DND-41 (cell line): ENCODE results near the gene CPNE5.
"Not testable (repeated sequence)": the region's sequence is repeated elsewhere in the genome, so short reads cannot be mapped to it uniquely, and the experiment has no call there.

Experiments
- ATAC-seq: fragments of 200-7000 bp; cut with Tn5 transposase; 3 replicates; pipeline ENCODE4 v1.9.1; 2021; ENCODE audit warnings: low read depth; ENCODE audit not compliant: insufficient read depth
- DNase-seq: peaks from one replicate; pipeline ENCODE4 v3.0.0-alpha.2; 2020
- H2AFZ ChIP-seq: 2 replicates; pipeline ENCODE4 v1.6.0; 2012; ENCODE audit warnings: low read depth, low read length
- H3K27ac ChIP-seq: 2 replicates; pipeline ENCODE4 v1.5.1; 2012; ENCODE audit warnings: low read length, inconsistent platforms
- H3K27me3 ChIP-seq: fragments of 200-600 bp; sonication (generic); 2 replicates; pipeline ENCODE4 v1.6.0; 2012; ENCODE audit warnings: low read length, mild to moderate bottlenecking, inconsistent platforms; ENCODE audit not compliant: insufficient read depth, poor library complexity
- H3K36me3 ChIP-seq: 2 replicates; pipeline ENCODE4 v1.5.1; 2012; ENCODE audit warnings: low read length, inconsistent platforms; ENCODE audit not compliant: insufficient read depth
- H3K4me1 ChIP-seq: 2 replicates; pipeline ENCODE4 v1.5.1; 2012; ENCODE audit warnings: mild to moderate bottlenecking, low read length; ENCODE audit not compliant: insufficient read depth
- H3K4me2 ChIP-seq: 2 replicates; pipeline ENCODE4 v1.6.0; 2012; ENCODE audit warnings: mild to moderate bottlenecking, moderate library complexity, low read length, inconsistent platforms; ENCODE audit not compliant: insufficient read depth
- H3K4me3 ChIP-seq, 2 experiments: fragments of 200-600 bp in 1 of 2; shearing (Covaris generic) in 1 of 2; 2 replicates each; pipeline ENCODE4 v1.5.1; 2012 to 2016; ENCODE audit warnings: inconsistent platforms in 2 of 2, low read length in 2 of 2, mild to moderate bottlenecking in 2 of 2, low read depth in 1 of 2, moderate library complexity in 1 of 2
- H3K79me2 ChIP-seq: 2 replicates; pipeline ENCODE4 v1.6.0; 2012; ENCODE audit warnings: low read length, inconsistent platforms; ENCODE audit not compliant: insufficient read depth
- H3K9ac ChIP-seq: 2 replicates; pipeline ENCODE4 v1.6.0; 2012; ENCODE audit warnings: low read depth, mild to moderate bottlenecking, inconsistent platforms, low read length, moderate library complexity
- H3K9me3 ChIP-seq: 2 replicates; pipeline ENCODE4 v1.5.1; 2012; ENCODE audit warnings: low read length, moderate library complexity, mild to moderate bottlenecking, inconsistent platforms; ENCODE audit not compliant: insufficient read depth, severe bottlenecking
- H4K20me1 ChIP-seq: 2 replicates; pipeline ENCODE4 v1.6.0; 2012; ENCODE audit warnings: low read length; ENCODE audit not compliant: insufficient read depth
- CTCF ChIP-seq: IDR thresholded peaks from 2 replicates; pipeline ENCODE4 v1.5.1; 2012; ENCODE audit warnings: borderline replicate concordance, low read length, moderate library complexity, mild to moderate bottlenecking; ENCODE audit not compliant: poor library complexity, severe bottlenecking; ENCODE audit errors: extremely low read depth
- EZH2 ChIP-seq: IDR thresholded peaks from 3 replicates; pipeline ENCODE4 v1.6.1; 2012; ENCODE audit warnings: borderline replicate concordance, low read depth, mild to moderate bottlenecking, moderate library complexity, low read length, inconsistent platforms; ENCODE audit not compliant: severe bottlenecking

CPNE5 gene

GRCh38 chr6:36814249-36814648 lies 25.0 kb downstream of the CPNE5 start:
- Histone ChIP-seq H4K20me1 (no peaks in the 10 kb centered on the region), H3K27ac (no peak overlapping the region), H3K4me3 (no peak overlapping the region), H3K27me3 (no peaks in the 10 kb centered on the region), H3K79me2 (no peaks in the 10 kb centered on the region), H3K9ac (no peak overlapping the region), H3K9me3 (no peaks in the 10 kb centered on the region), H3K36me3 (no peaks in the 10 kb centered on the region), H3K4me2 (no peak overlapping the region), H2AFZ (no peak overlapping the region), H3K4me1 (no peaks in the 10 kb centered on the region)
- TF ChIP-seq EZH2 (no peak), CTCF (no peak)
- ATAC-seq (no peak), DNase-seq (no peak)

DNA sequence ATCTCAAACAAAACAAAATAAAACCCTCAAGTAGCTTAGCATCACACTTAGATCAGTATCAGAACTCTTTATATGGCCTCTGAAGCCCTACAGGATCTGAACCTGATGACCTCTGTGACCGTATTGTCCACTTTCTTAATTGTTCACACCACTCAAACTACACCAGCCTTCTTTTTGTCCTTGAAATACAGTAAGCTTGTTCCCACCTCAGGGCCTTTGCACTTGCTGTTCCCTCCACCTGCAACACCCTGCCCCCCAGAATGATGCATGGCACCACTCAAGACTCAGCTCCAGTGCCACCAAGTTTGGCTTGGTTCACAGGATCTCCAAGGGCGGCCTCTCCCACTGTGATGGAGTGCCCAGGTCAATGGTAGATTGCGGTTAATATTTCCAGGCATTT lies 25.7 kb downstream of the CPNE5 start:
- Histone ChIP-seq H3K4me3 (no peak overlapping the region), H3K36me3 (no peaks in the 10 kb centered on the region), H2AFZ (no peak overlapping the region), H3K4me2 (no peak overlapping the region), H3K27me3 (no peaks in the 10 kb centered on the region), H4K20me1 (no peaks in the 10 kb centered on the region), H3K79me2 (no peaks in the 10 kb centered on the region), H3K9ac (no peak overlapping the region), H3K4me1 (no peaks in the 10 kb centered on the region), H3K9me3 (no peaks in the 10 kb centered on the region), H3K27ac (no peak overlapping the region)
- DNase-seq (no peak), ATAC-seq (no peak)
- TF ChIP-seq EZH2 (no peak), CTCF (no peak)

DNA sequence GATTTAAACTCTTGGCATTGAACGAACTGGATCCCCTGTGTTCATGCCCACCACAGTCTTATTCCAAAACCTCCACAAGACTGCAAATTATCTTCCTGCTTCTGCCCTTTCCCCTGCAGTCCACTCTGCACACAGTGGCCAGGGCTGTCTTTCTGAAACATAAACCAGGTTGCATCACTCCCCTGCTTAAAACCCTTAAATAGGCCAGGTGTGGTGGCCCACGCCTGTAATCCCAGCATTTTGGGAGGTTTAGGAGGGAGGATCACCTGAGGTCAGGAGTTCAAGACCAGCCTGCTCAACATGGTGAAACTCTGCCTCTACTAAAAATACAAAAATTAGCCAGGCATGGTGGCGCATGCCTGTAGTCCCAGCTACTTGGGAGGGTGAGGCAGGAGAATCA lies 26.2 kb downstream of the CPNE5 start:
- not testable (repeated sequence) for H4K20me1 ChIP-seq, ATAC-seq, H3K27me3 ChIP-seq, H3K9ac ChIP-seq, H3K79me2 ChIP-seq, H2AFZ ChIP-seq, DNase-seq, H3K4me2 ChIP-seq, H3K4me3 ChIP-seq, H3K27ac ChIP-seq, H3K9me3 ChIP-seq, H3K4me1 ChIP-seq, H3K36me3 ChIP-seq

DNA sequence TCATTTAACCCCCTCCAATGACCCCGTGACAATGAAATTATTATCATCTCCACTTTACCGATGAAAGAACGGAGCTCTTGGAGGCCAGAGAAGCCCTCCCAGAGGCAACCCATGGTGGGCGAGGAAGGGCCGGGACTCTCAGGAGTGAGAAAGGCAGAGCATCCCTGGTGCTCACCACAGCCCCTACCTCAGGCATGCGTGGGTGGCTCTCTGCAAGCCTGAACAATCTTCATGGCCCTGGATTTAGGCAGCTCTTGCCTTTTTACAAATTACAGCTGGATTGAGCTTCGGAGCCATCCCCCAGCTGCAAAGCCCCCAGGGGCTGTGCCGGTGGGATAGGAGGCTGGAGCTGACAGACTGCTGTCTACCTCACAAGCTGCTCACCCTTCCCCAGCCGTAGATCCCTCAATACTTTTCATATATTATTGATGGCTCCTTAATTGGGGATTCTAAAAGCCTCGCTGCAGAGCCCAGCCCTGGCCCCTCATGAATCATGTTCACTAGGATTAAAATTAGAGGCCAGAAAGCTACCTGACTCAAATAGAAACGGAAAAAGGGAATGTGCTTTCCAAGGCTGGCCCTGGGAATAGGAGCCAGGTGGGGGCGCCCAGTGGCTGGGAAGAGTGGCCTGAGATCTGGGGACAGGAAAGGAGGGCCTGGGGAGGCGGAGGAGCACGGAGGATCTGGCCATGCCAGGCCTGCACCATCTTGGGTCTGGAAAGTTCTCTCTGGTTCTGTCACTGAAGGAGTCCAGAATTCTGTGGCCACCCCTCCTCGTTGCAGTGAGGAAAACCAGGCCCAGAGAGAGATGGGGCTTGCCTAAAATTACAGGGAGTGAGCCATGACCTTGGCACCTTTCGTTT lies 29.1 kb downstream of the CPNE5 start:
- no peak for DNase-seq
- Histone ChIP-seq H3K79me2 (no peaks in the 10 kb centered on the region), H3K9me3 (no peaks in the 10 kb centered on the region), H3K27me3 (no peaks in the 10 kb centered on the region), H3K27ac (no peak overlapping the region), H4K20me1 (no peaks in the 10 kb centered on the region), H2AFZ (no peak overlapping the region), H3K36me3 (no peaks in the 10 kb centered on the region), H3K4me1 (no peaks in the 10 kb centered on the region), H3K4me2 (no peak overlapping the region), H3K4me3 (no peak overlapping the region), H3K9ac (no peak overlapping the region)
- ATAC-seq, result no peak
- no peak for TF ChIP-seq CTCF
- TF ChIP-seq EZH2, result no peak
